Liver (tissue), 9 donors: ENCODE measurements around the gene TSPOAP1. TPM values are rescaled to one million over a fixed set of nuclear protein-coding genes. Genes with fewer than 3 reads are reported as not detected.

ENCODE experiments used
- DNase-seq: peaks from one replicate; pipeline ENCODE4 v3.0.0-alpha.2; 2017; ENCODE audit warnings: low spot score
- H3K27ac ChIP-seq, 2 donors: one replicate each; pipeline ENCODE4 v1.7.0; 2013; ENCODE audit warnings: inconsistent platforms in 2 of 2, low read length in 2 of 2, control low read depth in 1 of 2, low read depth in 1 of 2, mild to moderate bottlenecking in 1 of 2
- H3K27me3 ChIP-seq, 4 donors: one replicate each; pipeline versions ENCODE4 v1.6.1 to v1.7.0; 2013; ENCODE audit warnings: low read length in 3 of 4, inconsistent platforms in 1 of 4, mild to moderate bottlenecking in 1 of 4, moderate library complexity in 1 of 4; ENCODE audit not compliant: control insufficient read depth in 4 of 4, insufficient read depth in 4 of 4
- H3K36me3 ChIP-seq, 4 donors: one replicate each; pipeline versions ENCODE4 v1.6.1 to v1.7.0; 2013; ENCODE audit warnings: low read length in 3 of 4, mild to moderate bottlenecking in 3 of 4, low read depth in 1 of 4, moderate library complexity in 1 of 4; ENCODE audit not compliant: control insufficient read depth in 4 of 4, insufficient read depth in 3 of 4
- H3K4me1 ChIP-seq, 4 donors: one replicate each; pipeline versions ENCODE4 v1.6.1 to v1.7.0; 2013; ENCODE audit warnings: low read length in 3 of 4, mild to moderate bottlenecking in 3 of 4, moderate library complexity in 1 of 4; ENCODE audit not compliant: control insufficient read depth in 4 of 4, insufficient read depth in 4 of 4
- H3K4me3 ChIP-seq, 3 donors: one replicate each; pipeline versions ENCODE4 v1.6.1 to v1.7.0; 2013; ENCODE audit warnings: low read length in 3 of 3, control low read depth in 1 of 3, low read depth in 1 of 3, mild to moderate bottlenecking in 1 of 3
- H3K9ac ChIP-seq, 2 donors: one replicate each; pipeline ENCODE4 v1.7.0; 2013; ENCODE audit warnings: low read length in 2 of 2, mild to moderate bottlenecking in 2 of 2, moderate library complexity in 2 of 2, control low read depth in 1 of 2, low read depth in 1 of 2
- H3K9me3 ChIP-seq, 4 donors: one replicate each; pipeline versions ENCODE4 v1.6.1 to v1.7.0; 2013; ENCODE audit warnings: low read length in 3 of 4; ENCODE audit not compliant: control insufficient read depth in 4 of 4
- EGR1 ChIP-seq, 2 donors: IDR thresholded peaks; 2 replicates each; pipeline ENCODE4 v1.6.1; 2016 to 2018; ENCODE audit warnings: antibody characterized with exemption in 2 of 2, low read depth in 2 of 2
- FOXA1 ChIP-seq: IDR thresholded peaks from 2 replicates; pipeline ENCODE4 v1.6.1; 2016; ENCODE audit warnings: antibody characterized with exemption
- FOXA2 ChIP-seq: IDR thresholded peaks from 2 replicates; pipeline ENCODE4 v1.6.1; 2016; ENCODE audit warnings: antibody characterized with exemption
- GABPA ChIP-seq, 2 donors: IDR thresholded peaks in 1 of 2; conservative IDR thresholded peaks in 1 of 2; 2 replicates each; pipeline ENCODE4 v1.6.1; 2016; ENCODE audit warnings: antibody characterized with exemption in 2 of 2, mild to moderate bottlenecking in 1 of 2, moderate library complexity in 1 of 2
- HNF4A ChIP-seq, 2 donors: conservative IDR thresholded peaks; 2 replicates each; pipeline ENCODE4 v1.6.1; 2016; ENCODE audit warnings: antibody characterized with exemption in 2 of 2, mild to moderate bottlenecking in 2 of 2
- HNF4G ChIP-seq: IDR thresholded peaks from 2 replicates; pipeline ENCODE4 v1.6.1; 2016; ENCODE audit warnings: antibody characterized with exemption
- JUND ChIP-seq, 2 donors: IDR thresholded peaks; 2 replicates each; pipeline ENCODE4 v1.6.1; 2016; ENCODE audit warnings: antibody characterized with exemption in 2 of 2
- MAX ChIP-seq: IDR thresholded peaks from 2 replicates; pipeline ENCODE4 v1.6.1; 2016; ENCODE audit warnings: antibody characterized with exemption
- NR2F2 ChIP-seq: IDR thresholded peaks from 2 replicates; pipeline ENCODE4 v1.6.1; 2016; ENCODE audit warnings: antibody characterized with exemption
- RAD21 ChIP-seq, 2 donors: IDR thresholded peaks; 2 replicates each; pipeline ENCODE4 v1.6.1; 2016; ENCODE audit warnings: antibody characterized with exemption in 2 of 2, mild to moderate bottlenecking in 2 of 2
- RXRA ChIP-seq, 2 donors: IDR thresholded peaks; 2 replicates each; pipeline ENCODE4 v1.6.1; 2017 to 2018; ENCODE audit warnings: antibody characterized with exemption in 2 of 2, mild to moderate bottlenecking in 1 of 2
- SP1 ChIP-seq: IDR thresholded peaks from 2 replicates; pipeline ENCODE4 v1.6.1; 2018; ENCODE audit warnings: antibody characterized with exemption, mild to moderate bottlenecking
- TAF1 ChIP-seq: conservative IDR thresholded peaks from 2 replicates; pipeline ENCODE4 v1.6.1; 2016; ENCODE audit warnings: antibody characterized with exemption, mild to moderate bottlenecking
- YY1 ChIP-seq: IDR thresholded peaks from 2 replicates; pipeline ENCODE4 v1.6.1; 2016; ENCODE audit warnings: antibody characterized with exemption, mild to moderate bottlenecking
- WGBS: extraction: QIAGEN DNeasy Blood & Tissue Kit; methylation state at CpG from one replicate; pipeline ENCODE4 v1.1.7; 2013; 5-methylcytosine and 5-hydroxymethylcytosine counted together
- polyA plus RNA-seq, 2 donors: library from polyadenylated mRNA; stranded (reverse) in 1 of 2; unstranded in 1 of 2; fragments of 200-250 nt in 1 of 2; fragments of >200 nt in 1 of 2; fragmentation: Nextera tagmentation in 1 of 2; extraction: Ambion mirVana in 1 of 2; gene quantifications; one replicate each; pipeline versions ENCODE4 v1.2.1 to v1.2.3, GENCODE V29; 2013 to 2015
- total RNA-seq, 2 donors: library from RNA; depleted of rRNA; stranded (reverse); fragments of >200 nt; gene quantifications; one replicate each; pipeline ENCODE4 v1.2.3, GENCODE V29; 2014
- TF ChIP-seq, protein P1 (sequence below): IDR thresholded peaks from 2 replicates; pipeline ENCODE4 v1.6.1; 2016; ENCODE audit warnings: antibody characterized with exemption, mild to moderate bottlenecking
- TF ChIP-seq, protein P2 (sequence below): IDR thresholded peaks from 2 replicates; pipeline ENCODE4 v1.6.1; 2016; ENCODE audit warnings: antibody characterized with exemption
- TF ChIP-seq, protein P3 (sequence below): IDR thresholded peaks from 2 replicates; pipeline ENCODE4 v1.6.1; 2016; ENCODE audit warnings: antibody characterized with exemption
- TF ChIP-seq, protein P4 (sequence below): fragments of 150-350 bp; IDR thresholded peaks from 2 replicates; pipeline ENCODE4 v1.5.1; 2017; ENCODE audit warnings: improper control_type of control experiment, low read depth, low read length; ENCODE audit not compliant: missing input control
- donor health status: healthy.
- donor health status: healthy.
- donor health status: healthy.
- donor health status: healthy.
- donor health status: healthy.

TSPOAP1 gene
- total and polyA plus RNA-seq, 4 donors: 1.5 to 4.6 (median 2.6) TPM

DNA sequence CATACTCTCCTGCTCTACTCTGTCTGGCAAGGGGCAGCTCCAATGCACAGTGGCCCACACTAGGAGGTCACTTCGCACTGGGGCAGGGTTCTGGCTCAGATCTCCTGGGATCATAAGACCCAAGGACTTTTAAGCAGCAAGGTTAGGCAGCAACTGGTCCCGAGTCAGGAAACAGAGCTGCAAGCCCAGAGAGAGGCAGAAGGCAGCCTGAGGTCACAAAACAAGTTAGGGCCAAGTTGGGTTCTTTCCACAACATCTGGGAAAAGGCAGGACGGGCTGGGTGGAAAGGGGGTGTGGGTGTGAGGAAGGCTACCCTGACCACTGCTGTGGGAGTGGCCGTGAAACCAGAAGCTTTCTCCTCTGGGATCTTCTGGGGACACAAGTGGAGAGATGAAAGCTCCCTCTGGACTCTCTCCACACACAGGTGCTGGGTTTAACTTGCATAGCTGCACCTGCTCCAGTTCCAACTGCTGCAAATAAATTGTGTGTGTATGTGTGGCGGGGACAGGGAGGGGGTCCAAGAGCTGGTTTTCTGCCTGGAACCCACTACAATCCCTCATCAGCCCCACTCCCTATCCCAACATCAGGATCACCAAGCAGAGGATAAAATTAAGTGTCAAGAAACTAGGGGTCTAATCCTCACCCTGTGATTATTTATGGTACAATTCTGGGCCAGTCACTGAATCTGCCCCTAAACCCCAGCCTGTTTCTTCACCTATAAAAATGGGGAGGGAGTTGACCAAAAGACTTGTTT is 8.0 kb upstream of the TSPOAP1 start:
- 55% methylated on average over 5 of the region's 5 CpGs for WGBS
- TF ChIP-seq, protein P1, sequence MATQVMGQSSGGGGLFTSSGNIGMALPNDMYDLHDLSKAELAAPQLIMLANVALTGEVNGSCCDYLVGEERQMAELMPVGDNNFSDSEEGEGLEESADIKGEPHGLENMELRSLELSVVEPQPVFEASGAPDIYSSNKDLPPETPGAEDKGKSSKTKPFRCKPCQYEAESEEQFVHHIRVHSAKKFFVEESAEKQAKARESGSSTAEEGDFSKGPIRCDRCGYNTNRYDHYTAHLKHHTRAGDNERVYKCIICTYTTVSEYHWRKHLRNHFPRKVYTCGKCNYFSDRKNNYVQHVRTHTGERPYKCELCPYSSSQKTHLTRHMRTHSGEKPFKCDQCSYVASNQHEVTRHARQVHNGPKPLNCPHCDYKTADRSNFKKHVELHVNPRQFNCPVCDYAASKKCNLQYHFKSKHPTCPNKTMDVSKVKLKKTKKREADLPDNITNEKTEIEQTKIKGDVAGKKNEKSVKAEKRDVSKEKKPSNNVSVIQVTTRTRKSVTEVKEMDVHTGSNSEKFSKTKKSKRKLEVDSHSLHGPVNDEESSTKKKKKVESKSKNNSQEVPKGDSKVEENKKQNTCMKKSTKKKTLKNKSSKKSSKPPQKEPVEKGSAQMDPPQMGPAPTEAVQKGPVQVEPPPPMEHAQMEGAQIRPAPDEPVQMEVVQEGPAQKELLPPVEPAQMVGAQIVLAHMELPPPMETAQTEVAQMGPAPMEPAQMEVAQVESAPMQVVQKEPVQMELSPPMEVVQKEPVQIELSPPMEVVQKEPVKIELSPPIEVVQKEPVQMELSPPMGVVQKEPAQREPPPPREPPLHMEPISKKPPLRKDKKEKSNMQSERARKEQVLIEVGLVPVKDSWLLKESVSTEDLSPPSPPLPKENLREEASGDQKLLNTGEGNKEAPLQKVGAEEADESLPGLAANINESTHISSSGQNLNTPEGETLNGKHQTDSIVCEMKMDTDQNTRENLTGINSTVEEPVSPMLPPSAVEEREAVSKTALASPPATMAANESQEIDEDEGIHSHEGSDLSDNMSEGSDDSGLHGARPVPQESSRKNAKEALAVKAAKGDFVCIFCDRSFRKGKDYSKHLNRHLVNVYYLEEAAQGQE: no peak
- no peak for TF ChIP-seq RAD21 (IDR thresholded peaks at IDR 0.05)
- no peak for TF ChIP-seq FOXA1
- Histone ChIP-seq H3K36me3 (no peaks in the 10 kb centered on the region), H3K27me3 (no peaks in the 10 kb centered on the region), H3K9ac (peak overlapping the region in 1 of 2 donors; percentile 54), H3K4me1 (peaks cover 0 to 3% (median 0%) of the 10 kb centered on the region in 4 donors), H3K9me3 (no peaks in the 10 kb centered on the region), H3K27ac (peak overlapping the region; percentile 85 to 86), H3K4me3 (no peak overlapping the region)
- no peak for DNase-seq

- H3K27me3 ChIP-seq: no peaks in the 10 kb centered on the region
- H3K27ac ChIP-seq: peak overlapping the region; percentile 85 to 86
- no peaks in the 10 kb centered on the region for H3K36me3 ChIP-seq
- H3K4me1 ChIP-seq: peaks cover 0 to 3% (median 0%) of the 10 kb centered on the region in 4 donors
- peak overlapping the region; percentile 32 to 38 for H3K9ac ChIP-seq
- DNase-seq: no peak
- no peak overlapping the region for H3K4me3 ChIP-seq
- TF ChIP-seq EGR1 (IDR thresholded peaks at IDR 0.05; ENCODE audit: low read depth in 2 of 2): no peak
- TF ChIP-seq, protein P2, sequence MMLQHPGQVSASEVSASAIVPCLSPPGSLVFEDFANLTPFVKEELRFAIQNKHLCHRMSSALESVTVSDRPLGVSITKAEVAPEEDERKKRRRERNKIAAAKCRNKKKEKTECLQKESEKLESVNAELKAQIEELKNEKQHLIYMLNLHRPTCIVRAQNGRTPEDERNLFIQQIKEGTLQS: no peak
- TF ChIP-seq TAF1: no peak
- no peak for TF ChIP-seq GABPA (IDR thresholded peaks at IDR 0.05 in 1 of 2, conservative IDR thresholded peaks at IDR 0.05 in 1 of 2)
- no peak for TF ChIP-seq RAD21 (IDR thresholded peaks at IDR 0.05)
- no peak for TF ChIP-seq SP1
- no peak for TF ChIP-seq YY1
- TF ChIP-seq FOXA1: no peak
- no peak for TF ChIP-seq MAX
- TF ChIP-seq, protein P3, sequence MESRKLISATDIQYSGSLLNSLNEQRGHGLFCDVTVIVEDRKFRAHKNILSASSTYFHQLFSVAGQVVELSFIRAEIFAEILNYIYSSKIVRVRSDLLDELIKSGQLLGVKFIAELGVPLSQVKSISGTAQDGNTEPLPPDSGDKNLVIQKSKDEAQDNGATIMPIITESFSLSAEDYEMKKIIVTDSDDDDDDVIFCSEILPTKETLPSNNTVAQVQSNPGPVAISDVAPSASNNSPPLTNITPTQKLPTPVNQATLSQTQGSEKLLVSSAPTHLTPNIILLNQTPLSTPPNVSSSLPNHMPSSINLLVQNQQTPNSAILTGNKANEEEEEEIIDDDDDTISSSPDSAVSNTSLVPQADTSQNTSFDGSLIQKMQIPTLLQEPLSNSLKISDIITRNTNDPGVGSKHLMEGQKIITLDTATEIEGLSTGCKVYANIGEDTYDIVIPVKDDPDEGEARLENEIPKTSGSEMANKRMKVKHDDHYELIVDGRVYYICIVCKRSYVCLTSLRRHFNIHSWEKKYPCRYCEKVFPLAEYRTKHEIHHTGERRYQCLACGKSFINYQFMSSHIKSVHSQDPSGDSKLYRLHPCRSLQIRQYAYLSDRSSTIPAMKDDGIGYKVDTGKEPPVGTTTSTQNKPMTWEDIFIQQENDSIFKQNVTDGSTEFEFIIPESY: no peak
- no peak for TF ChIP-seq RXRA (IDR thresholded peaks at IDR 0.05)
- TF ChIP-seq, protein P4, sequence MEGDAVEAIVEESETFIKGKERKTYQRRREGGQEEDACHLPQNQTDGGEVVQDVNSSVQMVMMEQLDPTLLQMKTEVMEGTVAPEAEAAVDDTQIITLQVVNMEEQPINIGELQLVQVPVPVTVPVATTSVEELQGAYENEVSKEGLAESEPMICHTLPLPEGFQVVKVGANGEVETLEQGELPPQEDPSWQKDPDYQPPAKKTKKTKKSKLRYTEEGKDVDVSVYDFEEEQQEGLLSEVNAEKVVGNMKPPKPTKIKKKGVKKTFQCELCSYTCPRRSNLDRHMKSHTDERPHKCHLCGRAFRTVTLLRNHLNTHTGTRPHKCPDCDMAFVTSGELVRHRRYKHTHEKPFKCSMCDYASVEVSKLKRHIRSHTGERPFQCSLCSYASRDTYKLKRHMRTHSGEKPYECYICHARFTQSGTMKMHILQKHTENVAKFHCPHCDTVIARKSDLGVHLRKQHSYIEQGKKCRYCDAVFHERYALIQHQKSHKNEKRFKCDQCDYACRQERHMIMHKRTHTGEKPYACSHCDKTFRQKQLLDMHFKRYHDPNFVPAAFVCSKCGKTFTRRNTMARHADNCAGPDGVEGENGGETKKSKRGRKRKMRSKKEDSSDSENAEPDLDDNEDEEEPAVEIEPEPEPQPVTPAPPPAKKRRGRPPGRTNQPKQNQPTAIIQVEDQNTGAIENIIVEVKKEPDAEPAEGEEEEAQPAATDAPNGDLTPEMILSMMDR: no peak
- TF ChIP-seq NR2F2: no peak
- no peak for TF ChIP-seq HNF4A (conservative IDR thresholded peaks at IDR 0.05)
- no peak for TF ChIP-seq JUND (IDR thresholded peaks at IDR 0.05)
- TF ChIP-seq FOXA2: no peak
- TF ChIP-seq, protein P1: no peak
- TF ChIP-seq HNF4G: no peak
- no peaks in the 10 kb centered on the region for H3K9me3 ChIP-seq
- WGBS: 78% methylated on average over 4 of the region's 4 CpGs
These were observed 7.3 kb upstream of the TSPOAP1 start for GRCh38 chr17:58335779-58336455.
